ENCODE results near the gene MAB21L1.

Gene MAB21L1

GRCh38 chr13:35474496-35475211, 1.8 kb downstream of the MAB21L1 start:
- DNase-seq (ENCODE audit: low spot score), result no peak
- TF ChIP-seq CTCF (IDR thresholded peaks at IDR 0.05; ENCODE audit: extremely low read depth, missing control alignments), result no peak

GRCh38 chr13:35473802-35474201, 2.7 kb downstream of the MAB21L1 start:
- no peak for TF ChIP-seq CTCF (IDR thresholded peaks at IDR 0.05; ENCODE audit: extremely low read depth, missing control alignments)

GRCh38 chr13:35473206-35473775, 3.2 kb downstream of the MAB21L1 start:
- DNase-seq (ENCODE audit: low spot score), result no peak
- TF ChIP-seq CTCF (IDR thresholded peaks at IDR 0.05; ENCODE audit: extremely low read depth, missing control alignments), result no peak

More at GRCh38 chr13:35473802-35474201, 2.7 kb downstream of the MAB21L1 start:
- DNase-seq (ENCODE audit: low spot score), result no peak

GRCh38 chr13:35472323-35472881, 4.1 kb downstream of the MAB21L1 start:
- DNase-seq (ENCODE audit: low spot score), result no peak
- no peak for TF ChIP-seq CTCF (IDR thresholded peaks at IDR 0.05; ENCODE audit: extremely low read depth, missing control alignments)

- no peak for DNase-seq (ENCODE audit: low spot score)
- TF ChIP-seq CTCF (IDR thresholded peaks at IDR 0.05; ENCODE audit: extremely low read depth, missing control alignments), result no peak
Measured at GRCh38 chr13:35471706-35472322, 4.7 kb downstream of the MAB21L1 start.

GRCh38 chr13:35470671-35471661, 5.5 kb downstream of the MAB21L1 start:
- DNase-seq (ENCODE audit: low spot score), result no peak
- no peak for TF ChIP-seq CTCF (IDR thresholded peaks at IDR 0.05; ENCODE audit: extremely low read depth, missing control alignments)

All from GM20000 (cell line).